DND-41 (cell line): Measurements from ENCODE around the gene PGBD5.

Experiments used
- ATAC-seq: fragments of 200-7000 bp; cut with Tn5 transposase; 3 replicates; pipeline ENCODE4 v1.9.1; 2021; ENCODE audit warnings: low read depth; ENCODE audit not compliant: insufficient read depth
- DNase-seq: peaks from one replicate; pipeline ENCODE4 v3.0.0-alpha.2; 2020
- H2AFZ ChIP-seq: 2 replicates; pipeline ENCODE4 v1.6.0; 2012; ENCODE audit warnings: low read depth, low read length
- H3K27ac ChIP-seq: 2 replicates; pipeline ENCODE4 v1.5.1; 2012; ENCODE audit warnings: low read length, inconsistent platforms
- H3K27me3 ChIP-seq: fragments of 200-600 bp; sonication (generic); 2 replicates; pipeline ENCODE4 v1.6.0; 2012; ENCODE audit warnings: low read length, mild to moderate bottlenecking, inconsistent platforms; ENCODE audit not compliant: insufficient read depth, poor library complexity
- H3K36me3 ChIP-seq: 2 replicates; pipeline ENCODE4 v1.5.1; 2012; ENCODE audit warnings: low read length, inconsistent platforms; ENCODE audit not compliant: insufficient read depth
- H3K4me1 ChIP-seq: 2 replicates; pipeline ENCODE4 v1.5.1; 2012; ENCODE audit warnings: mild to moderate bottlenecking, low read length; ENCODE audit not compliant: insufficient read depth
- H3K4me2 ChIP-seq: 2 replicates; pipeline ENCODE4 v1.6.0; 2012; ENCODE audit warnings: mild to moderate bottlenecking, moderate library complexity, low read length, inconsistent platforms; ENCODE audit not compliant: insufficient read depth
- H3K4me3 ChIP-seq, 2 experiments: fragments of 200-600 bp in 1 of 2; shearing (Covaris generic) in 1 of 2; 2 replicates each; pipeline ENCODE4 v1.5.1; 2012 to 2016; ENCODE audit warnings: inconsistent platforms in 2 of 2, low read length in 2 of 2, mild to moderate bottlenecking in 2 of 2, low read depth in 1 of 2, moderate library complexity in 1 of 2
- H3K79me2 ChIP-seq: 2 replicates; pipeline ENCODE4 v1.6.0; 2012; ENCODE audit warnings: low read length, inconsistent platforms; ENCODE audit not compliant: insufficient read depth
- H3K9ac ChIP-seq: 2 replicates; pipeline ENCODE4 v1.6.0; 2012; ENCODE audit warnings: low read depth, mild to moderate bottlenecking, inconsistent platforms, low read length, moderate library complexity
- H3K9me3 ChIP-seq: 2 replicates; pipeline ENCODE4 v1.5.1; 2012; ENCODE audit warnings: low read length, moderate library complexity, mild to moderate bottlenecking, inconsistent platforms; ENCODE audit not compliant: insufficient read depth, severe bottlenecking
- H4K20me1 ChIP-seq: 2 replicates; pipeline ENCODE4 v1.6.0; 2012; ENCODE audit warnings: low read length; ENCODE audit not compliant: insufficient read depth
- EZH2 ChIP-seq: IDR thresholded peaks from 3 replicates; pipeline ENCODE4 v1.6.1; 2012; ENCODE audit warnings: borderline replicate concordance, low read depth, mild to moderate bottlenecking, moderate library complexity, low read length, inconsistent platforms; ENCODE audit not compliant: severe bottlenecking
- TF ChIP-seq, protein P1 (sequence below): IDR thresholded peaks from 2 replicates; pipeline ENCODE4 v1.5.1; 2012; ENCODE audit warnings: borderline replicate concordance, low read length, moderate library complexity, mild to moderate bottlenecking; ENCODE audit not compliant: poor library complexity, severe bottlenecking; ENCODE audit errors: extremely low read depth

The PGBD5 gene

DNA sequence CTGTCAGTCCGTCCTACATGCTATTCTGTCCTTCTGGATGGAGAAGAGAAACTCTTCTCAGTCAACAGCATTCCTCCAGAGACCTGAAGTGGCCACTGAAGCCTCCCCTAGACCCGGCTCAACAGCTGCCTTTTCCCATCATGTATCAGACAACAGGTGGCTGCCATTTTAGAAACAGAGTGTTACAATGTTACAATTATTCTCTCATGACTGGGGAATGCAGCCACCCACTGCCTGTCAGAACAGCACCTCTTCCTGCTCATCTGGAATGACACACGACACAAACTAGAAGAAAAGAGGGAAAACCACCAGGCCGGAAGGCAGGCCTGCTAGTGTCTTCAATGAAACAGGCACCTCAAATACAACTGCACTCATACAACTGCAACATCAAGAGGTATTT, 105.3 kb downstream of the PGBD5 start:
- no peaks in the 10 kb centered on the region for H3K4me1 ChIP-seq
- peaks cover 14% of the 10 kb centered on the region for H3K27me3 ChIP-seq
- H3K27ac ChIP-seq, result no peak overlapping the region
- ATAC-seq (no peak), DNase-seq (no peak)
- H3K79me2 ChIP-seq, result no peaks in the 10 kb centered on the region
- H3K4me3 ChIP-seq, result no peak overlapping the region
- no peak overlapping the region for H3K4me2 ChIP-seq
- no peak overlapping the region for H2AFZ ChIP-seq
- no peaks in the 10 kb centered on the region for H3K9me3 ChIP-seq
- no peak overlapping the region for H3K9ac ChIP-seq
- TF ChIP-seq, protein P1, sequence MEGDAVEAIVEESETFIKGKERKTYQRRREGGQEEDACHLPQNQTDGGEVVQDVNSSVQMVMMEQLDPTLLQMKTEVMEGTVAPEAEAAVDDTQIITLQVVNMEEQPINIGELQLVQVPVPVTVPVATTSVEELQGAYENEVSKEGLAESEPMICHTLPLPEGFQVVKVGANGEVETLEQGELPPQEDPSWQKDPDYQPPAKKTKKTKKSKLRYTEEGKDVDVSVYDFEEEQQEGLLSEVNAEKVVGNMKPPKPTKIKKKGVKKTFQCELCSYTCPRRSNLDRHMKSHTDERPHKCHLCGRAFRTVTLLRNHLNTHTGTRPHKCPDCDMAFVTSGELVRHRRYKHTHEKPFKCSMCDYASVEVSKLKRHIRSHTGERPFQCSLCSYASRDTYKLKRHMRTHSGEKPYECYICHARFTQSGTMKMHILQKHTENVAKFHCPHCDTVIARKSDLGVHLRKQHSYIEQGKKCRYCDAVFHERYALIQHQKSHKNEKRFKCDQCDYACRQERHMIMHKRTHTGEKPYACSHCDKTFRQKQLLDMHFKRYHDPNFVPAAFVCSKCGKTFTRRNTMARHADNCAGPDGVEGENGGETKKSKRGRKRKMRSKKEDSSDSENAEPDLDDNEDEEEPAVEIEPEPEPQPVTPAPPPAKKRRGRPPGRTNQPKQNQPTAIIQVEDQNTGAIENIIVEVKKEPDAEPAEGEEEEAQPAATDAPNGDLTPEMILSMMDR, result no peak
- TF ChIP-seq EZH2, result no peak
- no peaks in the 10 kb centered on the region for H4K20me1 ChIP-seq
- no peaks in the 10 kb centered on the region for H3K36me3 ChIP-seq

- ATAC-seq, result no peak
- TF ChIP-seq EZH2, result no peak
- TF ChIP-seq, protein P1, result no peak
- H3K27me3 ChIP-seq, result peaks cover 9% of the 10 kb centered on the region
Observed at GRCh38 chr1:230319014-230319747, 107.0 kb downstream of the PGBD5 start.

GRCh38 chr1:230317823-230318819, 108.0 kb downstream of the PGBD5 start:
- no peak overlapping the region for H3K4me2 ChIP-seq
- DNase-seq (no peak), ATAC-seq (no peak)
- no peaks in the 10 kb centered on the region for H3K36me3 ChIP-seq
- TF ChIP-seq EZH2, result no peak
- TF ChIP-seq, protein P1, result no peak
- H3K4me3 ChIP-seq, result no peak overlapping the region
- no peaks in the 10 kb centered on the region for H4K20me1 ChIP-seq
- no peaks in the 10 kb centered on the region for H3K79me2 ChIP-seq
- no peak overlapping the region for H3K27ac ChIP-seq
- no peak overlapping the region for H3K9ac ChIP-seq
- H3K9me3 ChIP-seq, result no peaks in the 10 kb centered on the region
- H2AFZ ChIP-seq, result no peak overlapping the region
- H3K4me1 ChIP-seq, result no peaks in the 10 kb centered on the region
- peaks cover 5% of the 10 kb centered on the region for H3K27me3 ChIP-seq

More at GRCh38 chr1:230319014-230319747, 107.0 kb downstream of the PGBD5 start:
- Histone ChIP-seq H3K9ac (no peak overlapping the region), H3K4me2 (no peak overlapping the region), H3K4me3 (no peak overlapping the region), H3K36me3 (no peaks in the 10 kb centered on the region), H3K9me3 (no peaks in the 10 kb centered on the region), H4K20me1 (no peaks in the 10 kb centered on the region), H3K27ac (no peak overlapping the region), H3K4me1 (no peaks in the 10 kb centered on the region), H3K79me2 (no peaks in the 10 kb centered on the region), H2AFZ (no peak overlapping the region)
- no peak for DNase-seq
